Endothelial cell of umbilical vein (primary cell): Measurements from ENCODE around the gene DNAJC25. TPM values are rescaled to one million over a fixed set of nuclear protein-coding genes. Genes with fewer than 3 reads are reported as not detected.

Source experiments
- BruUV-seq: library from RNA; stranded (reverse); fragments of 400-500 nt; replicated peaks from 2 replicates; lab custom pipeline; 2021; lab: Mats Ljungman, UMichigan
- CTCF ChIA-PET: fragments of 300-600, 350-600 bp; sonication (Branson Sonifier 250); formaldehyde crosslinking; loops from one replicate; lab custom pipeline; 2021; ENCODE audit warnings: antibody characterized with exemption, inconsistent platforms; lab: Charles Lee
- POLR2A ChIA-PET: fragments of 300-600, 350-600 bp; sonication (Branson Sonifier 250); formaldehyde crosslinking; loops from one replicate; lab custom pipeline; 2021; ENCODE audit warnings: antibody characterized with exemption, inconsistent platforms; lab: Charles Lee
- DNase-seq: peaks from one replicate; pipeline ENCODE4 v3.0.0-alpha.2; 2011; ENCODE audit warnings: low read depth, low spot score
- FAIRE-seq: peaks from 2 replicates; lab custom pipeline; 2011; peaks lifted over from hg19 to GRCh38; lab: Jason Lieb, UNC
- H2AFZ ChIP-seq: 2 replicates; pipeline ENCODE4 v1.6.0; 2012; ENCODE audit warnings: low read depth, low read length, control low read depth, inconsistent platforms
- H3K27ac ChIP-seq: 2 replicates; pipeline ENCODE4 v1.5.1; 2011; ENCODE audit warnings: low read depth, mild to moderate bottlenecking, control low read depth, low read length, moderate library complexity; ENCODE audit not compliant: insufficient read depth
- H3K27me3 ChIP-seq, 2 experiments: 2 replicates each; pipeline versions ENCODE4 v1.6.0 to v1.6.1; 2011; ENCODE audit warnings: low read length in 2 of 2, mixed read lengths in 1 of 2; ENCODE audit not compliant: control insufficient read depth in 2 of 2, insufficient read depth in 2 of 2
- H3K36me3 ChIP-seq, 2 experiments: 2 replicates in 1 of 2; 3 replicates in 1 of 2; pipeline ENCODE4 v1.5.1; 2011; ENCODE audit warnings: low read length in 2 of 2, mild to moderate bottlenecking in 1 of 2, moderate library complexity in 1 of 2; ENCODE audit not compliant: control insufficient read depth in 2 of 2, insufficient read depth in 2 of 2; ENCODE audit errors: extremely low read depth in 1 of 2
- H3K4me1 ChIP-seq: 3 replicates; pipeline ENCODE4 v1.5.1; 2011; ENCODE audit warnings: mild to moderate bottlenecking, low read length; ENCODE audit not compliant: control insufficient read depth, insufficient read depth; ENCODE audit errors: extremely low read depth
- H3K4me2 ChIP-seq: 2 replicates; pipeline ENCODE4 v1.6.1; 2011; ENCODE audit warnings: low read length, control low read depth, mixed read lengths; ENCODE audit not compliant: insufficient read depth
- H3K4me3 ChIP-seq, 3 experiments: fragments of 200-600 bp in 1 of 3; sonication (generic), shearing (Covaris generic) in 1 of 3; replicated peaks in 1 of 3; 2 replicates each; pipeline ENCODE4 v1.5.1; 2011 to 2016; ENCODE audit warnings: control low read depth in 3 of 3, low read length in 3 of 3, mild to moderate bottlenecking in 2 of 3, inconsistent platforms in 1 of 3, low read depth in 1 of 3, moderate library complexity in 1 of 3; ENCODE audit not compliant: insufficient read depth in 1 of 3
- H3K79me2 ChIP-seq: 2 replicates; pipeline ENCODE4 v1.6.0; 2012; ENCODE audit warnings: low read length, inconsistent platforms; ENCODE audit not compliant: control insufficient read depth, insufficient read depth
- H3K9ac ChIP-seq: replicated peaks from 2 replicates; pipeline ENCODE3; 2011; ENCODE audit warnings: low read length, control low read depth; ENCODE audit not compliant: insufficient read depth; ENCODE audit errors: extremely low read depth
- H3K9me1 ChIP-seq: replicated peaks from 3 replicates; pipeline ENCODE4 v1.6.0; 2011; ENCODE audit warnings: mild to moderate bottlenecking, low read length; ENCODE audit not compliant: control insufficient read depth, insufficient read depth; ENCODE audit errors: extremely low read depth
- H3K9me3 ChIP-seq: replicated peaks from 2 replicates; pipeline ENCODE4 v1.5.1; 2012; ENCODE audit warnings: low read length, inconsistent platforms; ENCODE audit not compliant: control insufficient read depth, insufficient read depth
- H4K20me1 ChIP-seq: replicated peaks from 2 replicates; pipeline ENCODE3; 2011; ENCODE audit warnings: mild to moderate bottlenecking, low read length; ENCODE audit not compliant: control insufficient read depth, insufficient read depth; ENCODE audit errors: extremely low read depth
- EZH2 ChIP-seq: IDR thresholded peaks from 2 replicates; pipeline ENCODE4 v1.6.1; 2012; ENCODE audit warnings: borderline replicate concordance, low read depth, mild to moderate bottlenecking, moderate library complexity, low read length, inconsistent platforms; ENCODE audit not compliant: severe bottlenecking
- FOS ChIP-seq: IDR thresholded peaks from 2 replicates; pipeline ENCODE4 v1.6.1; 2011; ENCODE audit warnings: mild to moderate bottlenecking, low read length, moderate library complexity, borderline replicate concordance; ENCODE audit not compliant: insufficient read depth
- GATA2 ChIP-seq: IDR thresholded peaks from 2 replicates; pipeline ENCODE4 v1.7.0; 2011; ENCODE audit warnings: low read depth, mild to moderate bottlenecking, moderate library complexity, mixed read lengths, low read length; ENCODE audit not compliant: insufficient read length, insufficient read depth
- JUN ChIP-seq: IDR thresholded peaks from 2 replicates; pipeline ENCODE4 v1.6.1; 2011; ENCODE audit warnings: borderline replicate concordance, low read depth; ENCODE audit not compliant: insufficient read length, insufficient read depth
- MYC ChIP-seq: IDR thresholded peaks from one replicate; pipeline ENCODE4 v1.6.1; 2011; ENCODE audit warnings: mild to moderate bottlenecking, low read depth, low read length
- POLR2A ChIP-seq: IDR thresholded peaks from 2 replicates; pipeline ENCODE4 v1.6.1; 2012; ENCODE audit warnings: low read depth, mild to moderate bottlenecking, control low read depth, low read length
- POLR2AphosphoS5 ChIP-seq: IDR thresholded peaks from 2 replicates; pipeline ENCODE4 v1.6.1; 2012; ENCODE audit warnings: low read depth, mild to moderate bottlenecking, control low read depth, low read length, moderate library complexity; ENCODE audit not compliant: insufficient read depth
- dilution Hi-C: fragments of 300-500 bp; cut with MboI; formaldehyde crosslinking; loops from one replicate; pipeline ENCODE4 v1.15.0; 2019; ENCODE audit warnings: low sequenced_read_pairs; ENCODE audit not compliant: extremely low pct_ligation_motif_present
- intact Hi-C: fragments of 100-400 bp; cut with micrococcal nuclease; formaldehyde crosslinking; loops from one replicate; pipeline ENCODE4 v1.10.0; 2022
- polyA plus RNA-seq, 4 experiments: library from polyadenylated mRNA; depleted of rRNA in 3 of 4; stranded (reverse) in 3 of 4; unstranded in 1 of 4; fragments of >200 nt; gene quantifications; 2 replicates each; pipeline versions ENCODE4 v1.2.1 to v1.2.3, GENCODE V29; 2011 to 2012; ENCODE audit warnings: missing spikeins in 1 of 4
- total RNA-seq: library from RNA; stranded (reverse); gene quantifications from 2 replicates; pipeline ENCODE4 v1.2.3, GENCODE V29; 2021
- TF ChIP-seq, protein P1 (sequence below): IDR thresholded peaks from 2 replicates; pipeline ENCODE4 v1.6.1; 2011; ENCODE audit not compliant: insufficient read depth, insufficient read length
- TF ChIP-seq, protein P2 (sequence below), 2 donors: IDR thresholded peaks; 1 replicate in 1 of 2; 2 replicates in 1 of 2; pipeline ENCODE4 v1.5.1; 2011; ENCODE audit warnings: low read length in 2 of 2, mild to moderate bottlenecking in 2 of 2, moderate library complexity in 2 of 2, control low read depth in 1 of 2, inconsistent platforms in 1 of 2, low read depth in 1 of 2; ENCODE audit not compliant: insufficient read depth in 1 of 2; ENCODE audit errors: extremely low read depth in 1 of 2

Gene DNAJC25
- total and polyA plus RNA-seq, 2 donors (not counting 3 experiments of a cell fraction or from before 2014, with no cell fraction given): 1.7 to 5.5 TPM

DNA sequence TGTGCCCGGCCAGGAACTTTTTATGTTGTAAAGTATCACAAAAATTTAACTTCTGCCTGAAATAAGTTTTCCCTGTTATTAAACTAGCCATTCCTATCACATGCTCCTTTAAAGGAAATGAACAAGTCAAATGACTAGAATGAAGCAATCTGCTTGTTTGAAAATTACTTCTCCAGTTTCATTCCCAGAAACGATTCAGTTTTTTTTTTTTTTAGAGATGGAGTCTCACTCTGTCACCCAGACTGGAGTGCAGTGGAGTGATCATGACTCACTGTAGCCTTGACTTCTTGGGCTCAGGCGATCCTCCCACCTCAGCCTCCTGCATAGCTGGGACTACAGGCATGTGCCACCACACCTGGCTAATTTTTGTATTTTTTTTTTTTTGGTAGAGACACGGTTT lies 16.9 kb downstream of the DNAJC25 start:
- Histone ChIP-seq H2AFZ (no peak overlapping the region), H3K9me3 (no peaks in the 10 kb centered on the region), H3K79me2 (peaks cover 2% of the 10 kb centered on the region), H3K9ac (no peak overlapping the region), H3K4me3 (no peak overlapping the region), H3K27me3 (no peaks in the 10 kb centered on the region), H3K36me3 (peaks cover 4 to 8% of the 10 kb centered on the region in 2 experiments), H3K9me1 (no peaks in the 10 kb centered on the region), H4K20me1 (peaks cover 7% of the 10 kb centered on the region), H3K4me1 (peaks cover 9% of the 10 kb centered on the region), H3K27ac (no peak overlapping the region), H3K4me2 (no peak overlapping the region)
- BruUV-seq: no TSS peak
- dilution Hi-C loops (no loop called here), intact Hi-C loops (no loop called here)
- DNase-seq: no peak
- no peak for FAIRE-seq
- TF ChIP-seq, protein P1, sequence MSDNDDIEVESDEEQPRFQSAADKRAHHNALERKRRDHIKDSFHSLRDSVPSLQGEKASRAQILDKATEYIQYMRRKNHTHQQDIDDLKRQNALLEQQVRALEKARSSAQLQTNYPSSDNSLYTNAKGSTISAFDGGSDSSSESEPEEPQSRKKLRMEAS: no peak
- TF ChIP-seq FOS (no peak), GATA2 (no peak), EZH2 (no peak), JUN (no peak), POLR2A (no peak), MYC (no peak), POLR2AphosphoS5 (no peak)
- TF ChIP-seq, protein P2, sequence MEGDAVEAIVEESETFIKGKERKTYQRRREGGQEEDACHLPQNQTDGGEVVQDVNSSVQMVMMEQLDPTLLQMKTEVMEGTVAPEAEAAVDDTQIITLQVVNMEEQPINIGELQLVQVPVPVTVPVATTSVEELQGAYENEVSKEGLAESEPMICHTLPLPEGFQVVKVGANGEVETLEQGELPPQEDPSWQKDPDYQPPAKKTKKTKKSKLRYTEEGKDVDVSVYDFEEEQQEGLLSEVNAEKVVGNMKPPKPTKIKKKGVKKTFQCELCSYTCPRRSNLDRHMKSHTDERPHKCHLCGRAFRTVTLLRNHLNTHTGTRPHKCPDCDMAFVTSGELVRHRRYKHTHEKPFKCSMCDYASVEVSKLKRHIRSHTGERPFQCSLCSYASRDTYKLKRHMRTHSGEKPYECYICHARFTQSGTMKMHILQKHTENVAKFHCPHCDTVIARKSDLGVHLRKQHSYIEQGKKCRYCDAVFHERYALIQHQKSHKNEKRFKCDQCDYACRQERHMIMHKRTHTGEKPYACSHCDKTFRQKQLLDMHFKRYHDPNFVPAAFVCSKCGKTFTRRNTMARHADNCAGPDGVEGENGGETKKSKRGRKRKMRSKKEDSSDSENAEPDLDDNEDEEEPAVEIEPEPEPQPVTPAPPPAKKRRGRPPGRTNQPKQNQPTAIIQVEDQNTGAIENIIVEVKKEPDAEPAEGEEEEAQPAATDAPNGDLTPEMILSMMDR (IDR thresholded peaks at IDR 0.05; ENCODE audit: extremely low read depth in 1 of 2, insufficient read depth in 1 of 2, low read depth in 1 of 2, low read length in 2 of 2): no peak
- POLR2A ChIA-PET: interaction anchor here (0.7 kb wide), 1 partner anchor 346 kb away, joined by 3 read pairs; no protein-coding TSS in a partner anchor
- CTCF ChIA-PET: interaction anchor here (1.5 kb wide), 1 partner anchor 10 kb away, joined by 4 read pairs; no protein-coding TSS in a partner anchor
